ENCODE data around the gene VAPA. TPM values are rescaled to one million over a fixed set of nuclear protein-coding genes. Genes with fewer than 3 reads are reported as not detected.

VAPA gene
- total and polyA plus RNA-seq, 9 of the 15 experiments (the other 6 are each of a cell fraction or from before 2014, with no cell fraction given): 219 to 902 (median 526) TPM

- TF ChIP-seq CREBBP (IDR thresholded peaks at IDR 0.05; ENCODE audit: low read depth, low read length): no peak
- peak; percentile 80; the same call in 1 of the 2 replicates for TF ChIP-seq NCOA1 (IDR thresholded peaks at IDR 0.05; ENCODE audit: low read depth)
- TF ChIP-seq U2AF1 (optimal IDR thresholded peaks at IDR 0.05; ENCODE audit: low read depth, low read length): no peak
- no peak for TF ChIP-seq ZSCAN29 (IDR thresholded peaks at IDR 0.05)
- no peak for TF ChIP-seq HDAC8 (tag; IDR thresholded peaks at IDR 0.05)
- peak; percentile 75 for TF ChIP-seq L3MBTL2 (IDR thresholded peaks at IDR 0.05)
- 0 out of 2 replicates have a peak, but pooled peaks have one; percentile 14 for TF ChIP-seq PHB2 (IDR thresholded peaks at IDR 0.05; ENCODE audit: low read depth)
- TF ChIP-seq TARDBP (IDR thresholded peaks at IDR 0.05): peak; percentile 63; the same call in 1 of the 2 replicates
- TF ChIP-seq ZNF239 (CRISPR knock-in tag; IDR thresholded peaks at IDR 0.05): peak; percentile 58
- peak; percentile 46 to 67; a peak in 3 of 4 replicates for TF ChIP-seq ETV6 (IDR thresholded peaks at IDR 0.05; ENCODE audit: borderline replicate concordance in 1 of 2, low read depth in 2 of 2, low read length in 1 of 2)
- no peak for TF ChIP-seq ETV6 (CRISPR knock-in tag; IDR thresholded peaks at IDR 0.05; ENCODE audit: borderline replicate concordance)
- TF ChIP-seq FUS (optimal IDR thresholded peaks at IDR 0.05; ENCODE audit: low read depth, low read length): no peak
- no peak for TF ChIP-seq MAX (CRISPR knock-in tag; IDR thresholded peaks at IDR 0.05)
- TF ChIP-seq STAT6 (CRISPR knock-in tag; IDR thresholded peaks at IDR 0.05): no peak
- TF ChIP-seq DPF2 (IDR thresholded peaks at IDR 0.05): peak; percentile 99
- TF ChIP-seq DIDO1 (tag; IDR thresholded peaks at IDR 0.05; ENCODE audit: low read depth): no peak
- no peak for TF ChIP-seq KDM2B (CRISPR knock-in tag; IDR thresholded peaks at IDR 0.05)
- peak; percentile 85 for TF ChIP-seq ZNF766 (CRISPR knock-in tag; conservative IDR thresholded peaks at IDR 0.05)
- TF ChIP-seq SETDB1 (IDR thresholded peaks at IDR 0.05; ENCODE audit: low read length): peak; percentile 29
- no peak for TF ChIP-seq GTF3C2 (IDR thresholded peaks at IDR 0.05; ENCODE audit: borderline replicate concordance, extremely low read depth, insufficient read length)
- TF ChIP-seq POLR3A (IDR thresholded peaks at IDR 0.05; ENCODE audit: borderline replicate concordance, extremely low read depth, insufficient read depth, insufficient read length): no peak
- TF ChIP-seq BRF1 (IDR thresholded peaks at IDR 0.05; ENCODE audit: borderline replicate concordance, extremely low read depth, insufficient read length): no peak
- peak; percentile 22; the same call in 1 of the 2 replicates for TF ChIP-seq GTF2A2 (tag; IDR thresholded peaks at IDR 0.05)
- peak; percentile 85 for TF ChIP-seq MYC (IDR thresholded peaks at IDR 0.05; ENCODE audit: low read depth, low read length)
- TF ChIP-seq MYC (CRISPR knock-in tag; IDR thresholded peaks at IDR 0.05; ENCODE audit: borderline replicate concordance, low read depth): no peak
- peak; percentile 69; the same call in 1 of the 2 replicates for TF ChIP-seq POLR2A (conservative IDR thresholded peaks at IDR 0.05)
These were observed 14.8 kb upstream of the VAPA start (continued) for GRCh38 chr18:9898792-9899549.
